HG03442 (cell line): ENCODE data around the gene RAB3A.
A peak's percentile ranks its signal among the peaks of the same experiment; 100 is the strongest.
"Not testable (repeated sequence)": the region's sequence is repeated elsewhere in the genome, so short reads cannot be mapped to it uniquely, and the experiment has no call there.

Source experiments
- ATAC-seq: cut with Tn5 transposase; IDR thresholded peaks from one replicate; pipeline ENCODE4 v1.9.1; 2021; ENCODE audit warnings: mild to moderate bottlenecking, moderate library complexity; ENCODE audit not compliant: unreplicated experiment

The RAB3A gene

GRCh38 chr19:18224525-18225354 lies 20.9 kb upstream of the RAB3A start:
- ATAC-seq, result peak; percentile 90

GRCh38 chr19:18223860-18224524 lies 20.1 kb upstream of the RAB3A start:
- ATAC-seq, result no peak

GRCh38 chr19:18221815-18222725 lies 18.2 kb upstream of the RAB3A start:
- no peak for ATAC-seq

GRCh38 chr19:18220632-18221275 lies 16.9 kb upstream of the RAB3A start:
- no peak for ATAC-seq

- no peak for ATAC-seq
These were observed 16.2 kb upstream of the RAB3A start for GRCh38 chr19:18219911-18220631.

- no peak for ATAC-seq
These were observed 14.8 kb upstream of the RAB3A start for GRCh38 chr19:18218600-18218999.

- ATAC-seq, result no peak
These were observed 14.3 kb upstream of the RAB3A start for GRCh38 chr19:18218159-18218558.

- ATAC-seq, result no peak
These were observed 12.9 kb upstream of the RAB3A start for GRCh38 chr19:18216789-18217188.

- ATAC-seq, result no peak
These were observed 11.1 kb upstream of the RAB3A start for GRCh38 chr19:18214779-18215433.

- ATAC-seq, result no peak
These were observed 7.8 kb upstream of the RAB3A start for GRCh38 chr19:18211683-18212082.

- not testable (repeated sequence) for ATAC-seq
These were observed 6.1 kb upstream of the RAB3A start for GRCh38 chr19:18209912-18210311.

- no peak for ATAC-seq
These were observed 4.5 kb upstream of the RAB3A start for GRCh38 chr19:18208098-18208951.

GRCh38 chr19:18206018-18206417 lies 2.2 kb upstream of the RAB3A start:
- ATAC-seq, result no peak

GRCh38 chr19:18205200-18205892 lies 1.5 kb upstream of the RAB3A start:
- ATAC-seq, result no peak

GRCh38 chr19:18204394-18205199 lies 755 bp upstream of the RAB3A start:
- ATAC-seq, result peak; percentile 5

- ATAC-seq, result no peak
These were observed 407 bp downstream of the RAB3A start for GRCh38 chr19:18203408-18203862.

- ATAC-seq, result no peak
These were observed 949 bp downstream of the RAB3A start for GRCh38 chr19:18202778-18203407.
